ENCODE data around the gene ZDHHC4. TPM values are rescaled to one million over a fixed set of nuclear protein-coding genes. Genes with fewer than 3 reads are reported as not detected.

The ZDHHC4 gene
- total RNA-seq, 1 donor from 2014 or later: 5.1 TPM

DNA sequence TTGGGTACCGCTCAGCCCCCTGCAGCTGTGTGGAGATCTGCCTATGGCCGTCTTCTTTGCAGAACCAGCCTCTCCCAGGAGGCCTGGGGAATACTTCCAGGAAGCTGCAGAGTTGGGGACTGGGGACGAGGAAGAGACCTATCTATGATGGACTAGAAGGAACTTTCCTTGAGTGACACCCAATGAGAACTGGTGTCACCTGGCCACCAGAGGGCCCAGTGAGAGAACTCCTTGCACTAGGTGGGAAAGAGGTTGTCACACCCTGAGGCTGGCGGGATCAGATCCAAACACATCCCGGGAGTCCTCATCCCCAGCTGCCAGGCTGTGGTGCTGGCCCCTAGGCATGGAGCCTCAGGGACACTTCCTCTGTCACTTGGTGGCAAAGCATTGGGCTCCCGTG, 21.1 kb upstream of the ZDHHC4 start:
- Histone ChIP-seq H3K9me3 (no peaks in the 10 kb centered on the region), H3K27ac (no peak overlapping the region), H3K4me1 (no peaks in the 10 kb centered on the region), H3K4me3 (no peak overlapping the region), H3K27me3 (no peaks in the 10 kb centered on the region), H3K36me3 (no peaks in the 10 kb centered on the region)
- TF ChIP-seq, protein P1, sequence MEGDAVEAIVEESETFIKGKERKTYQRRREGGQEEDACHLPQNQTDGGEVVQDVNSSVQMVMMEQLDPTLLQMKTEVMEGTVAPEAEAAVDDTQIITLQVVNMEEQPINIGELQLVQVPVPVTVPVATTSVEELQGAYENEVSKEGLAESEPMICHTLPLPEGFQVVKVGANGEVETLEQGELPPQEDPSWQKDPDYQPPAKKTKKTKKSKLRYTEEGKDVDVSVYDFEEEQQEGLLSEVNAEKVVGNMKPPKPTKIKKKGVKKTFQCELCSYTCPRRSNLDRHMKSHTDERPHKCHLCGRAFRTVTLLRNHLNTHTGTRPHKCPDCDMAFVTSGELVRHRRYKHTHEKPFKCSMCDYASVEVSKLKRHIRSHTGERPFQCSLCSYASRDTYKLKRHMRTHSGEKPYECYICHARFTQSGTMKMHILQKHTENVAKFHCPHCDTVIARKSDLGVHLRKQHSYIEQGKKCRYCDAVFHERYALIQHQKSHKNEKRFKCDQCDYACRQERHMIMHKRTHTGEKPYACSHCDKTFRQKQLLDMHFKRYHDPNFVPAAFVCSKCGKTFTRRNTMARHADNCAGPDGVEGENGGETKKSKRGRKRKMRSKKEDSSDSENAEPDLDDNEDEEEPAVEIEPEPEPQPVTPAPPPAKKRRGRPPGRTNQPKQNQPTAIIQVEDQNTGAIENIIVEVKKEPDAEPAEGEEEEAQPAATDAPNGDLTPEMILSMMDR (IDR thresholded peaks at IDR 0.05): no peak
- intact Hi-C loops (cut with DNase I): no loop called here
- no peak for DNase-seq (ENCODE audit: low spot score in 2 of 2)

DNA sequence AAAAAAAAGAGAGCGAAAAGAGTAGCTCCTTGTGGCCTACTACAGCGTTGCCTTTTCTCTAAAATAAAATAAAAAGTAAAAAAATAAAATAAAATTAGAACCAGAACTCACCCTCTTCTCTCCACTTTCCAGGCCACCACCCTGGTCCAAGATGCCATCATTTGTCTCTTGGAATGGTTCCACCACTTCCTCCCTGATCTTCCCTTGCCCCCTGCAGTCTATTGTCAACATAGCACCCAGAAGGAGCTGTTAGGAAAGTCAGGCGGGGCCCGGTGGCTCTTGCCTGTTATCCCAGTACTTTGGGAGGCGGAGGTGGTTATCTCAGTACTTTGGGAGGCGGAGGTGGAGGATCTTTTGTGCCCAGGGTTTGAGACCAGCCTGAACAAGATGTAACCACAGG, 18.4 kb upstream of the ZDHHC4 start:
- Histone ChIP-seq H3K9me3 (no peaks in the 10 kb centered on the region), H3K27ac (no peak overlapping the region), H3K4me3 (no peak overlapping the region), H3K27me3 (no peaks in the 10 kb centered on the region), H3K4me1 (no peaks in the 10 kb centered on the region), H3K36me3 (no peaks in the 10 kb centered on the region)
- TF ChIP-seq, protein P1 (IDR thresholded peaks at IDR 0.05): no peak
- intact Hi-C loops (cut with DNase I): no loop called here
- no peak for DNase-seq (ENCODE audit: low spot score in 2 of 2)

DNA sequence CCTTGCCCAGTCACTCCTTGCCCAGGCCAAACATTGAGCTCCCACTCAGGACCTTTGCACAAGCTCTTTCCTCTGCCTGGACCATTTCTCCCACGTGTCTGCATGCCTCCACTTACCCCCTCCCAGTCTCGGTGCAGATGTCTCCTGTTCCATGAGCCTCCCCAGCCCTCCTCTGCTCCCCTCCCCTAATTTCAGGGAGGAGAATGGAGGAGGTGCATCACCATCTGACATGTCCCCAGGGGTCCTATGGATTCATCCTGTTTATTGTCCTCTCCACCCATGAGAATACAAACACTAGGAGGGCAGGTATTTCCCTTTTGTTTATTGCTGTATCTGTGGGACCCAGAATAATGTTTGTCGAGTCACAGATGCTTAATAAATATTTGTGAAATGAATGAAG, 17.4 kb upstream of the ZDHHC4 start:
- Histone ChIP-seq H3K4me3 (no peak overlapping the region), H3K9me3 (no peaks in the 10 kb centered on the region), H3K27ac (no peak overlapping the region), H3K4me1 (no peaks in the 10 kb centered on the region), H3K36me3 (no peaks in the 10 kb centered on the region), H3K27me3 (no peaks in the 10 kb centered on the region)
- intact Hi-C loops (cut with DNase I): no loop called here
- DNase-seq (ENCODE audit: low spot score in 2 of 2): no peak
- TF ChIP-seq, protein P1 (IDR thresholded peaks at IDR 0.05): no peak

DNA sequence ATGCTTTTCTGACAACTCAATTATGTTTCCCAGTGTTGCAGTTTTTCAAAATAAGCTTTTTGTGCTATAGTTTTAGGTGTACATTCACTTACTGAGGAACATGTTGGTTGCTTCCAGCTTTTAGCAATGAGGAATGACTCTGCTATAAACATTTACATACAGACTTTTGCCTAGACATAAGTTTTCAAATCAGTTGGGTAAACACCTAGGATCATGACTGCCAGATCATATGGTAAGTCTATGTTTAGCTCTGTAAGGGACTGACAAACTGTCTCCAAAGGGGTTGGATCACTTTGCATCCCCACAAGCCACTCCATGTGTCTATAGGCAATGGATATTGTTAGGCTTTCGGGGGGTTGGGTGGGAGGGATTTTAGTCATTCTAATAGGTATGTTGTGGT, 15.1 kb upstream of the ZDHHC4 start:
- Histone ChIP-seq H3K36me3 (no peaks in the 10 kb centered on the region), H3K4me1 (no peaks in the 10 kb centered on the region), H3K27ac (no peak overlapping the region), H3K9me3 (no peaks in the 10 kb centered on the region), H3K27me3 (no peaks in the 10 kb centered on the region), H3K4me3 (no peak overlapping the region)
- DNase-seq (ENCODE audit: low spot score in 2 of 2): no peak
- TF ChIP-seq, protein P1 (IDR thresholded peaks at IDR 0.05): no peak
- intact Hi-C loops (cut with DNase I): no loop called here

DNA sequence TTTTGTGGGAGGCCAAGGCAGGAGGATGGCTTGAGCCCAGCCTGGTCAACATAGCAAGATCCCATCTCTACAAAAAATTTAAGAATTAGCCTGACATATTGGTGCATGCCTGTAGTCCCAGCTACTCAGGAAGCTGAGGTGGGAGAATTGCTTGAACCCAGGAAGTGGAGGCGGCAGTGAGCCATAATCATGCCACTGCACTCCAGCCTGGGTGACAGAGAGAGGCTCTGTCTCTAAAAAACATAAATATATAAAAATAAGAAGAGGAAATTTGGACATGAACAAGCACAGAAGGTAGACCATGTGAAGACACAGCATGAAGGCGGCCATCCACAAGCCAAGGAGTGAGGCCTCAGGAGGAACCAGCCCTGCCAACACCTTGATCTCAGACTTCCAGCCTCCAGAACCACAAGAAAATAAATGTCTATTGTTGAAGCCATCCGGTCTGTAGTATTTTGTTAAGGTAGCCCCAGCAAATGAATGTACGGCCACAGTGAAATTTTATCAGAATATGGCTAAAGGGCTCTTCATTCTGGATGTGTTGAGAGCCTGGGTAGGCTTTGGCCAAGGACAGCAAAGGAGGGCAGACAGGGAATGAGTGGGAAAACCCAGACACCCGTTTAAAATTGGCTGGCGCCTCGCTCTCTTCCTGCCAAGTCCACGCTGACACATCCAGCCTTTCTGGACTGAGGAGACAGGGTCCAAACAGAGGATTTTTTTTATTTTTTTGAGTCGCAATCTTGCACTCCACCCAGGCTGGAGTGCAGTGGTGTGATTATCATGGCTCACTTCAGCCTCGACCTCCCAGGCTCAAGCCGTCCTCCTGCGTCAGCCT, 13.1 kb upstream of the ZDHHC4 start:
- Histone ChIP-seq H3K27ac (peak overlapping the region in 1 of 2 donors; percentile 45), H3K4me3 (no peak overlapping the region), H3K4me1 (no peaks in the 10 kb centered on the region), H3K36me3 (no peaks in the 10 kb centered on the region), H3K9me3 (no peaks in the 10 kb centered on the region), H3K27me3 (no peaks in the 10 kb centered on the region)
- no peak for DNase-seq (ENCODE audit: low spot score in 2 of 2)
- TF ChIP-seq, protein P1 (IDR thresholded peaks at IDR 0.05): no peak
- intact Hi-C loops (cut with DNase I): no loop called here

Data from ascending aorta (tissue), 2 donors.